ENCODE measurements around the gene IFI44. TPM values are rescaled to one million over a fixed set of nuclear protein-coding genes. Genes with fewer than 3 reads are reported as not detected.

IFI44 gene
- total RNA-seq, 2 experiments from 2014 or later: 67.4 to 70.0 TPM

GRCh38 chr1:78702426-78702825, 52.8 kb downstream of the IFI44 start:
- Histone ChIP-seq H3K4me1 (ENCODE audit: insufficient read depth, low read length) (no peaks in the 10 kb centered on the region), H3K9me3 (ENCODE audit: control insufficient read depth in 1 of 2, insufficient read depth in 1 of 2, low read length in 2 of 2) (peaks cover 12 to 17% of the 10 kb centered on the region in 2 experiments), H3K27me3 (ENCODE audit: control insufficient read depth in 1 of 2, insufficient read depth in 2 of 2, low read length in 2 of 2) (peaks cover 10% of the 10 kb centered on the region in 2 experiments), H3K4me3 (ENCODE audit: low read length) (no peak overlapping the region), H3K27ac (ENCODE audit: low read depth in 1 of 2, low read length in 2 of 2) (no peak overlapping the region), H3K36me3 (ENCODE audit: insufficient read depth, low read length) (no peaks in the 10 kb centered on the region)
- TF ChIP-seq CTCF (IDR thresholded peaks at IDR 0.05): no peak
- intact Hi-C loops (cut with DNase I, micrococcal nuclease): no loop called here
- ATAC-seq (ENCODE audit: poor library complexity) (no peak), DNase-seq (no peak)
- Mint-ChIP-seq H3K4me1 (ENCODE audit: low read depth) (no peaks in the 10 kb centered on the region), H3K27me3 (peaks cover 60% of the 10 kb centered on the region), H3K27ac (no peak overlapping the region), H3K4me3 (no peak overlapping the region), H3K36me3 (ENCODE audit: low read depth) (no peaks in the 10 kb centered on the region), H3K9me3 (peaks cover 12% of the 10 kb centered on the region)
- CTCF ChIA-PET: no interaction called here
- POLR2A ChIA-PET: no interaction called here

GRCh38 chr1:78703806-78704205, 54.2 kb downstream of the IFI44 start:
- Histone ChIP-seq H3K27ac (ENCODE audit: low read depth in 1 of 2, low read length in 2 of 2) (no peak overlapping the region), H3K36me3 (ENCODE audit: insufficient read depth, low read length) (no peaks in the 10 kb centered on the region), H3K4me1 (ENCODE audit: insufficient read depth, low read length) (no peaks in the 10 kb centered on the region), H3K9me3 (ENCODE audit: control insufficient read depth in 1 of 2, insufficient read depth in 1 of 2, low read length in 2 of 2) (peaks cover 12 to 15% of the 10 kb centered on the region in 2 experiments), H3K27me3 (ENCODE audit: control insufficient read depth in 1 of 2, insufficient read depth in 2 of 2, low read length in 2 of 2) (peaks cover 10% of the 10 kb centered on the region in 2 experiments), H3K4me3 (ENCODE audit: low read length) (no peak overlapping the region)
- intact Hi-C loops (cut with DNase I, micrococcal nuclease): no loop called here
- Mint-ChIP-seq H3K4me3 (no peak overlapping the region), H3K27me3 (peaks cover 60% of the 10 kb centered on the region), H3K36me3 (ENCODE audit: low read depth) (no peaks in the 10 kb centered on the region), H3K4me1 (ENCODE audit: low read depth) (no peaks in the 10 kb centered on the region), H3K9me3 (peaks cover 12% of the 10 kb centered on the region), H3K27ac (no peak overlapping the region)
- CTCF ChIA-PET: no interaction called here
- no peak for TF ChIP-seq CTCF (IDR thresholded peaks at IDR 0.05)
- DNase-seq: no peak
- POLR2A ChIA-PET: no interaction called here
- no peak for ATAC-seq (ENCODE audit: poor library complexity)

- Mint-ChIP-seq H3K4me3 (no peak overlapping the region), H3K4me1 (ENCODE audit: low read depth) (no peaks in the 10 kb centered on the region), H3K36me3 (ENCODE audit: low read depth) (no peaks in the 10 kb centered on the region), H3K27me3 (peaks cover 7% of the 10 kb centered on the region), H3K27ac (no peak overlapping the region), H3K9me3 (no peaks in the 10 kb centered on the region)
- Histone ChIP-seq H3K27ac (ENCODE audit: low read depth in 1 of 2, low read length in 2 of 2) (no peak overlapping the region), H3K9me3 (ENCODE audit: control insufficient read depth in 1 of 2, insufficient read depth in 1 of 2, low read length in 2 of 2) (no peaks in the 10 kb centered on the region), H3K36me3 (ENCODE audit: insufficient read depth, low read length) (no peaks in the 10 kb centered on the region), H3K4me1 (ENCODE audit: insufficient read depth, low read length) (no peaks in the 10 kb centered on the region), H3K27me3 (ENCODE audit: control insufficient read depth in 1 of 2, insufficient read depth in 2 of 2, low read length in 2 of 2) (no peaks in the 10 kb centered on the region), H3K4me3 (ENCODE audit: low read length) (no peak overlapping the region)
- no peak for TF ChIP-seq CTCF (IDR thresholded peaks at IDR 0.05)
- intact Hi-C loops (cut with DNase I, micrococcal nuclease): no loop called here
- DNase-seq (no peak), ATAC-seq (ENCODE audit: poor library complexity) (no peak)
- CTCF ChIA-PET: interaction anchor here (1.3 to 1.8 kb wide), 2 partner anchors 13 to 29 kb away, joined by 4 read pairs; no protein-coding TSS in a partner anchor
- POLR2A ChIA-PET: no interaction called here
Measured at GRCh38 chr1:78712467-78713051, 62.9 kb downstream of the IFI44 start.

Data from CD4-positive, alpha-beta T cell (primary cell).